Cardiac fibroblast (primary cell): Measurements from ENCODE around the gene AGBL4.

Source experiments
- DNase-seq, 2 donors: peaks; one replicate each; pipeline versions ENCODE4 v3.0.0 to v3.0.0-alpha.2; 2010; ENCODE audit warnings: low read depth in 2 of 2
- H3K4me3 ChIP-seq, 2 donors: replicated peaks in 1 of 2; 1 replicate in 1 of 2; 2 replicates in 1 of 2; pipeline ENCODE4 v1.5.1; 2011; ENCODE audit warnings: low read depth in 2 of 2, low read length in 2 of 2, mild to moderate bottlenecking in 2 of 2, moderate library complexity in 1 of 2
- CTCF ChIP-seq: IDR thresholded peaks from one replicate; pipeline ENCODE4 v1.5.1; 2011; ENCODE audit warnings: low read depth, mild to moderate bottlenecking, low read length, inconsistent platforms

AGBL4 gene

GRCh38 chr1:48547561-48548220 is 1476.1 kb downstream of the AGBL4 start:
- no peak overlapping the region for H3K4me3 ChIP-seq
- no peak for TF ChIP-seq CTCF

GRCh38 chr1:48543854-48544253 is 1479.9 kb downstream of the AGBL4 start:
- TF ChIP-seq CTCF = no peak
- H3K4me3 ChIP-seq = no peak overlapping the region
- no peak for DNase-seq

More at GRCh38 chr1:48547561-48548220, 1476.1 kb downstream of the AGBL4 start:
- no peak for DNase-seq

GRCh38 chr1:48540587-48540986 is 1483.2 kb downstream of the AGBL4 start:
- no peak for DNase-seq
- H3K4me3 ChIP-seq = no peak overlapping the region
- TF ChIP-seq CTCF = no peak

GRCh38 chr1:48536477-48536876 is 1487.3 kb downstream of the AGBL4 start:
- no peak for DNase-seq
- no peak overlapping the region for H3K4me3 ChIP-seq
- no peak for TF ChIP-seq CTCF

GRCh38 chr1:48532976-48533375 is 1490.8 kb downstream of the AGBL4 start:
- H3K4me3 ChIP-seq = no peak overlapping the region
- DNase-seq = no peak
- TF ChIP-seq CTCF = no peak

GRCh38 chr1:48530727-48531351 is 1492.9 kb downstream of the AGBL4 start:
- H3K4me3 ChIP-seq = no peak overlapping the region
- TF ChIP-seq CTCF = peak; percentile 56
- peak; percentile 29 to 39 for DNase-seq
